DOHH2 (cell line): ENCODE results near the gene EHMT1.

Experiments
- CTCF ChIP-seq: fragments of 200-600 bp; sonication (generic); IDR thresholded peaks from one replicate; pipeline ENCODE4 v1.5.1; 2014; ENCODE audit warnings: antibody characterized with exemption, mild to moderate bottlenecking, low read depth, low read length; ENCODE audit not compliant: poor library complexity, severe bottlenecking
- EZH2phosphoT487 ChIP-seq: fragments of 200-600 bp; sonication (generic); IDR thresholded peaks from 2 replicates; pipeline ENCODE4 v1.6.1; 2017; ENCODE audit warnings: borderline replicate concordance, mild to moderate bottlenecking, antibody characterized with exemption, low read length, moderate library complexity, mixed read lengths

GRCh38 chr9:137580954-137581322 lies 37.9 kb upstream of the EHMT1 start:
- TF ChIP-seq CTCF (no peak), EZH2phosphoT487 (no peak)
